Right ventricle myocardium inferior (tissue), 1 donor: Measurements from ENCODE around the gene USP46. TPM values are rescaled to one million over a fixed set of nuclear protein-coding genes. Genes with fewer than 3 reads are reported as not detected.

Experiments used
- ATAC-seq: fragments of 200-7000 bp; cut with Tn5 transposase; one replicate; pipeline ENCODE4 v1.9.1; 2020; ENCODE audit warnings: mild to moderate bottlenecking, moderate library complexity
- DNase-seq: peaks from one replicate; pipeline ENCODE4 v3.0.0; 2021; ENCODE audit errors: missing footprints
- intact Hi-C: fragments of 100-400 bp; cut with DNase I; formaldehyde crosslinking; loops from one replicate; pipeline ENCODE4 v1.11.0; 2022
- total RNA-seq: library from RNA; stranded (reverse); fragmentation: NEBNext Ultra II Directional; extraction: Animal tissue kit (Norgen Biotek cat#: 25700); gene quantifications from one replicate; pipeline ENCODE4 v1.2.1, GENCODE V29; 2021
- donor health status: DM: no; HTN: yes; CAD: no; lungs with severe emphysema.

USP46 gene
- total RNA-seq, 1 donor from 2014 or later = 65.1 TPM

GRCh38 chr4:52551487-52551886, 107.6 kb downstream of the USP46 start:
- DNase-seq (peak; percentile 62), ATAC-seq (peak; percentile 87)
- intact Hi-C loops = loop anchor here (5.0 kb wide), 1 partner anchor 51 kb away; no protein-coding TSS in a partner anchor

- ATAC-seq (no peak), DNase-seq (no peak)
- intact Hi-C loops = loop anchor here (1.0 to 5.0 kb wide), 2 partner anchors 52 to 162 kb away; no protein-coding TSS in a partner anchor
Measured at GRCh38 chr4:52550186-52550585, 108.9 kb downstream of the USP46 start.

- ATAC-seq = no peak
- no peak for DNase-seq
- intact Hi-C loops = loop anchor here (5.0 kb wide), 5 partner anchors 38 to 433 kb away; partner anchors contain the start of genes RASL11B and USP46
Measured at GRCh38 chr4:52548818-52549570, 110.1 kb downstream of the USP46 start.

- DNase-seq = no peak
- intact Hi-C loops = loop anchor here (5.0 kb wide), 5 partner anchors 41 to 436 kb away; partner anchors contain the start of genes RASL11B and USP46
- peak; percentile 86 for ATAC-seq
Measured at GRCh38 chr4:52546449-52546848, 112.7 kb downstream of the USP46 start.

- ATAC-seq (peak; percentile 84), DNase-seq (peak; percentile 75)
- intact Hi-C loops = loop anchor here (5.0 kb wide), 5 partner anchors 42 to 437 kb away; partner anchors contain the start of genes RASL11B and USP46
Measured at GRCh38 chr4:52545099-52546069, 113.7 kb downstream of the USP46 start.

Other genes with a start within 250 kb of the USP46 start
- gene ERVMER34-1, start 92.1 kb upstream of the USP46 start, total RNA-seq = 5.3 TPM
- 3.7 TPM for gene RASL11B, start 203.0 kb upstream of the USP46 start, total RNA-seq